Measurements from ENCODE around the gene CCDC185. TPM values are rescaled to one million over a fixed set of nuclear protein-coding genes. Genes with fewer than 3 reads are reported as not detected.
"Not testable (repeated sequence)": the region's sequence is repeated elsewhere in the genome, so short reads cannot be mapped to it uniquely, and the experiment has no call there.

CCDC185 gene
- polyA plus RNA-seq, 3 donors: not detected

DNA sequence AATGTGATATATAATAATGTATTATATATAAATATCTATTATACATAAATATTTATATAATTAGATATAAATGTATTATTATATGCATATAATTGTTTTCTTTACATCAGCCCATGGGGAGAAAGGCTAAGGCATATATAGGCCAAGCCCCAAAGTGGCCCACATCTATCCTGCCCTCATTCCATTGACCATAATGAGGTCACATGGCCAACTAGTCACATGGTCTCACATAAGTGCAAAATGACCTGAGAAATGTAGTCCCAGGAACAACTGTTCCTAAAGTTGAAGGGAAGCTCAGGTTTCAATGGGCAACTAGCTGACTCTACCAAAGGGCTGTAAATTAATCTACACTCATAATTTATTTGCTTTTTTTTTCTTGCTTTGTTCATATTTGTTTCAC lies 14.5 kb upstream of the CCDC185 start:
- no peak overlapping the region for H3K27ac ChIP-seq (ENCODE audit: low read depth, low read length)

DNA sequence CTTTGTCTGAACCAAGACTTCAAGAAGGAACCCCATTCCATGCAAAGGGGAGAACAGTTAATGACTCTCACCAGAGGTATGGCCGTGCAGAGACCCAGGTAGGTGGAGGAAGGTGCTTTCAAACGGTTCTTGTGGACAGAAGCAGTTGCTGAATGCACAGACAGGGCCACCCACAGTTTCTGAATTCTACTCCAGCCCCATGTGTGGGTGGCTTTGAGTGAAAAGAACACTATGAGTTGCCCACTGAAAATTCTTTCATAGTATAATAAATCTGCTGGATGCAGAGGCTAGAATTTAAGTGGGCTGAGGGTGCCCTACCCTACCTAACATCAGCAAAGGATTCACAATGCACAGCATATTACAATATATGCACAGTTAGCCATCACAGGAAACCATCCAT lies 7.2 kb upstream of the CCDC185 start:
- no peak overlapping the region for H3K27ac ChIP-seq (ENCODE audit: low read depth, low read length)
- WGBS, 3 donors: 66 to 77% (median 75%) methylated on average over 2 of the region's 2 CpGs

DNA sequence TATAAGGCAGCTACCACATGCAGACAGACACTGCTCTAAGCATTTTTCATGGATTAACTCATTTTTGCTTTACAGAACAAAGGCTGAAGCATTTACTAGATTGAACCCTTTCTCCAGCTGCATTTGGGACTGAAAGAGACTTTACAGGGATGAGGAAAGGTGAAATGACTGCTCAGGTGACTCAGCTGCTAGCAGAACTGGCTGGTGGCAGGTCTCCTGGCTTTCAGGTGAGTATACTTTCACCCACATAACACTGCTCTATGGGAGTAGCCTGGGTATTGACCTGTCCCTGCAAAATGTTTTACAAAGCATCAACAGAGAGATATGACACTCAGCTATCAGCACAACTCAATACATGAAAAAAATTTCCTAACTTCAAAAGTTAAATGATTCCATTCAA lies 2.6 kb upstream of the CCDC185 start:
- no peak overlapping the region for H3K27ac ChIP-seq (ENCODE audit: low read depth, low read length)

DNA sequence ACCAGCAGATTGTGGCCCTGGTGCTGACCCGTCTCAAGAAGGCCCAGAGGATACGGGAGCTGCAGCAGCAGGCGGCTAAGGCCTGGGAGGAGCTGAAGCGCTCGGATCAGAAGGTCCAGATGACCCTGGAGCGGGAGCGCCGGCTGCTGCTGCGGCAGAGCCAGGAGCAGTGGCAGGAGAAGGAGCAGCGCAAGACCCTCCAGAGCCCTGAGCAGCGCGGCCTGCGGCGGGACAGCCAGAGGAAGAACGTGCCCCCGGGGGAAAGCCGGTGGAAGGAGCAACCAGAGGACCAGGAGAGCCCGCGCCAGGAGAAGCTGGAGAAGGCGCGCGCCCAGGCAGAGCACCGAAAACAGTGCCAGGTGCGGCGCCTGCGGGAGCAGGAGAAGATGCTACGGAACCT lies 1.0 kb downstream of the CCDC185 start:
- H3K27ac ChIP-seq (ENCODE audit: low read depth, low read length): no peak overlapping the region
- 94 to 98% (median 96%) methylated on average over 27 of the region's 27 CpGs for WGBS, 3 donors

DNA sequence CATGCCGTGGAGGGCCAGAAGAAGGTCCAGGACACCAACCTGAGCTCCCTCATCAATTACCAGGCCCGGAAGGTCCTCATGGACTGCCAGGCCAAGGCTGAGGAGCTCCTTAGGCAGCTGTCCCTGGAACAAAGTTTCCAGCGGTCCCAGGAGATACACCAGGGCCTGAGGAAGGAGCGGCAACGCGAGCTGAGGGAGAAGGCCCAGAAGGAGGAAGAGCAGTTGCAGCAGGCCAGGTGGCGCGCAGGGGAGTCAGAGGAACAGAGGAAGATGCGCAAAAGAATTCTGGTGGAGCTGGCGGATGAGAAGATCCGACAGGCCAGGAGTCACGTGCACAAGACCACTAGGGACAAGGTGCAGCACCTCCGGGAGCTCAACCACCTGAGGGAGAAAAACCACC lies 1.5 kb downstream of the CCDC185 start:
- WGBS, 3 donors: 92 to 98% (median 95%) methylated on average over 13 of the region's 13 CpGs
- no peak overlapping the region for H3K27ac ChIP-seq (ENCODE audit: low read depth, low read length)

DNA sequence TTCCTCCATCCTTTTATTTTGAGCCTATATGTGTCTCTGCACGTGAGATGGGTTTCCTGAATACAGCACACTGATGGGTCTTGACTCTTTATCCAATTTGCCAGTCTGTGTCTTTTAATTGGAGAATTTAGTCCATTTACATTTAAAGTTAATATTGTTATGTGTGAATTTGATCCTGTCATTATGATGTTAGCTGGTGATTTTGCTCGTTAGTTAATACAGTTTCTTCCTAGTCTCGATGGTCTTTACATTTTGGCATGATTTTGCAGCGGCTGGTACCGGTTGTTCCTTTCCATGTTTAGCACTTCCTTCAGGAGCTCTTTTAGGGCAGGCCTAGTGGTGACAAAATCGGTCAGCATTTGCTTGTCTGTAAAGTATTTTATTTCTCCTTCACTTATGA lies 6.2 kb downstream of the CCDC185 start:
- H3K27ac ChIP-seq (ENCODE audit: low read depth, low read length): not testable (repeated sequence)
- WGBS, 3 donors: 81 to 94% (median 93%) methylated on average over 2 to 4 of the region's 6 CpGs

DNA sequence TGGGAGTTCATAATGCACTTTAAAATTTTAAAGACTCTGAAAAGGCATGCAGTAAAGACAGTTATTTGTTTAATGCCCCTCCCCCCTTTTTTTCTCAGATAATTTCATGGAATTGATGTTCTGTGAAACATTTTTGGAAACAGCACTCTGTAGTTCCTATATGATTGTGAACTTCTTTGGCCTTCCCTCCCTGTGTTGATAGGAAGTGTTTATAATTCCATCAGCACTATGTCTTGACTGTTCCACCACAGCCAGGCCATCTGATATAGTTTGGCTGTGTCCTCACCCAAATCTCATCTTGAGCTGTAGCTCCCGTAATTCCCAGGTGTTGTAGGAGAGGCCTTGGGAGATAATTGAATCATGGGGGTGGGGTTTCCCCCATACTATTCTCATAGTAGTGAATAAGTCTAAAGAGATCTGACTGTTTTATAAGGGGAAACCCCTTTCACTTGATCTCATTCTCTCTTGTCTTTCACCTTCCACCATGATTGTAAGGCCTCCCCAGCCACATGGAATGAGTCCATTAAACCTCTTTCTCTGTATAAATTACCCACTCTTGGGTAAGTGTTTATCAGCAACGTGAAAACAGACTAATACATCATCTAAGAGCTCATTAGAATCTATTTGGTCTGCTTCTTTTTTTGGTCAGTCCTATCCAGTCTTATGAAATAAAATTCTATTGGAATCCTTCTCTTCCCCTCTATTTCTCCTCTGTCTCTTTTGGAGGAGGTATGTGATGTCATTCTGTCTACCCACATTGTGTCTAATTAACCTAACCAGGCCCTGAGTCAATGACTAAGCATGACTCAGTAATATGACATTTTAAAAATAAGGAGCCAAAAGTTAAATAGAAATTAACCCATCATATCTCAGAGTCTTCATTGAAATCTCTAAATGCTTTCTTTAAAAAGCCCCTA lies 8.9 kb downstream of the CCDC185 start:
- 66 to 77% (median 69%) methylated on average over 2 of the region's 2 CpGs for WGBS, 3 donors
- H3K27ac ChIP-seq (ENCODE audit: low read depth, low read length): no peak overlapping the region

DNA sequence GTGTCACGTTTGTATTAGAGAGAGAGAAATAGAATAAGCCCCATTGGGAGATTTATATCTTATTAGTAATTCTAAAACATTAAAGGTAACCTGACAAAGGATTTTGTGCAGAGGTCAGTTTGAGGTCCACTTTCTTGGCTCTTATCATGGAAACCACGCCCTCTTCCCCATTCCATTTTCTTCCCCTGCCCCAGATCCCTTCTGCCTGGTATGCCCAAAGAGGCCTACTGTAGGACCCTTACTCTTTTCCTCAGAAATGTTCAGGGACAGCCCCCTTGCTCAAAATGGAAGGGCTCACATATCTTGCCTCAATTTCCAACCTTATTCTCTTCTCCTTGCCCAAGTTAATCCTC lies 9.6 kb downstream of the CCDC185 start:
- 67 to 81% (median 70%) methylated on average over 2 of the region's 2 CpGs for WGBS, 3 donors
- no peak overlapping the region for H3K27ac ChIP-seq (ENCODE audit: low read depth, low read length)

DNA sequence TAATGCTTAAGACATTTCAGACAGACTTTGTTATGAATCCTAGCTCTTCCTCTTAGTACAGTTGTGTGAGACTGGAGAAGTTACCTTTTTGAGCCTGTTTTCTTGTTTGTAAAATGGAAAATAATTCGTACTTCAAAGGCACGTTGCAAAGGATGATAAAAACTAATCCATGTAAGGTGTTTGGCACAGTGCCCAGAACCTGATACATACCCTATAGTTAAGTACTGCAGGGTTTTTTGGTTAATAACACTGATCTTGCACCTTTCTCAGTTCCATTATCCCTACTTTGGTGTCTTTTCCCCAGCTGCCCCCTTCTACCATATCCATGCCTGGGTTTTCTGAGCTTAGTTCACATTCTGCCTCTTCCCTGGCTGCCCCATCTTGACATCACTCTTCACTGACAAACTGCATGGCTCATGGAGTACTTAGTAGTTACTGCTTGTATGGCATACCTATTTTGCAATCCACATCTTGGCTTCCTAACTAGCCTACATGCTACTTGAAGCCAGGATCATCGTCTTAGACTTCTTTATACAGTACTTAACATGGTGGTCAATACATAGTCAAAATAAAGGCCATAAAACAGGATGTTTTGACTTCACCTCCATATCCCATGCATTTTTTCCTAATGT lies 10.1 kb downstream of the CCDC185 start:
- no peak overlapping the region for H3K27ac ChIP-seq (ENCODE audit: low read depth, low read length)
- WGBS, 3 donors: 50 to 83% (median 77%) methylated on average over 3 of the region's 3 CpGs

DNA sequence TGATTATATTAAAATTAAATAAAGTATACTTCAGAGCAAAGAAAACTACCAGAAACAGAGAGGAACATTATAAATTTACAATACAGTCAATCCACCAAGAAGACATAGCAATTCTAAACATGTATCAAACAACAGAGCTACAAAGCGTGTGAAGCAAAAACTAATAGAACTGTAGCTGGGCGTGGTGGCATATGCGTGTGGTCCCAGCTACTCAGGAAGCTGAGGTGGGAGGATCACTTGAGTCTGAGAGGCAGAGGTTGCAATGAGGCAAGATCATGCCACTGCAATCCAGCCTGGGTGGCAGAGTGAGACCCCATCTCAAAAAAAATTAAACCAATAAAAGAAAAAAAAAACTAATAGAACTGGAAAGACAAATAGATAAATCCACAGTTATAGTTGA lies 12.3 kb downstream of the CCDC185 start:
- no peak overlapping the region for H3K27ac ChIP-seq (ENCODE audit: low read depth, low read length)
- WGBS, 3 donors: 83 to 92% (median 86%) methylated on average over 3 of the region's 3 CpGs

DNA sequence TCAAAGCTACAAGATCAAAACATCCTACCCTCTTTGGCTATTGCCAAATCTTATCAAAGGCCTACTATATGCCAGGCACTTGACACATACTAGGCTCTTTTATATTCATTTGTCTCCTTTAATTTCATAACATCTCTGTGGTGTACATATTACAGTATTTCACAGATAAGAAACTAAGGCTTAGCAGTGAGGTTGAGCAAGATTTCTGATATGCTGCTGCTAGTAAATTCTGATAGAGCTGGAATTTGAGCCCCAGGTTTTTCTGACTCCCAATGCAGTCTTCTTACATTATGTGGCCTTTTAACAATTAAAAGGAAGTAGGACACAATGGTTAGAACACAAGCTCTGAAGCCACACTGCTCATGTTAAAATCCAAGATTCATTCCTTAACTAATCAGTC lies 16.8 kb downstream of the CCDC185 start:
- H3K27ac ChIP-seq (ENCODE audit: low read depth, low read length): no peak overlapping the region

DNA sequence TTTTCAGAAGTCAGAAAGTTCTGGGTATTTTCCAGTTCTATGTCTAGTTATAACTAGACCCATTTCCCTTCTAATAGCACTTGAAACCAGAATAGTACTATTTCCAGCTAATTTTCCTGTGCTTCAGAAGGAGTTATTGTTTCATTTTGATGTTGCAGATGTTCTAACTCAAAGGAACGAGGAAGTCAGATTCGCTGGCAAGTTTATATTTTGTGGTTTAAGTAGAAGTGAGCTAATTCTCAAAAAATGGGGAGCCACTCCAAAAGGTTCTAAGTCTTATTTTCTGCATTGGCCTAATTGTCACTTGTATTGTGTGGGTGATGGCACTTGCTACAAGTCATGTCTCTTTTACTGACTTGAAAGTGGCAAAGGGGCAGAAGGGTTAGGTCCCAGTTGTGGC lies 18.1 kb downstream of the CCDC185 start:
- H3K27ac ChIP-seq (ENCODE audit: low read depth, low read length): no peak overlapping the region
- WGBS, 3 donors: 33 to 76% (median 33%) methylated on average over 2 of the region's 2 CpGs

DNA sequence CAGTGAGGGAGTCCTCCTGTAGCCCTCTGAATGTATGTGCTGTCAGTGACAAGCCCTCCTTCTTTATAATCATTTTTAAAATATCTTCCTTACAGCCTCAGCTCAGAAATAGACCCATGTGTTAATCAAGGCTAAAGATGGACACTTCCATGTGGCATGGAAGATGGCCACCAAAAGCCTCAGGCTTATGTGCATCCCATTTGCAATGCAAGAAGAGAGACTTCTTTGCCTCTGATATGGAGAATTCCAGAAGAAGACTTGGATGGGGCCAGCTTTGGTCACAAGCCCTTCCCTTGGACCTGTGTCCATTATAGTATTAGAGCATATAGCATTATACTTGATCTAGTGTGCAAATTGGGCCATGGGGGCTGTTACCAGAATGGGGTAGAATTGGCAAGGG lies 18.5 kb downstream of the CCDC185 start:
- H3K27ac ChIP-seq (ENCODE audit: low read depth, low read length): no peak overlapping the region

DNA sequence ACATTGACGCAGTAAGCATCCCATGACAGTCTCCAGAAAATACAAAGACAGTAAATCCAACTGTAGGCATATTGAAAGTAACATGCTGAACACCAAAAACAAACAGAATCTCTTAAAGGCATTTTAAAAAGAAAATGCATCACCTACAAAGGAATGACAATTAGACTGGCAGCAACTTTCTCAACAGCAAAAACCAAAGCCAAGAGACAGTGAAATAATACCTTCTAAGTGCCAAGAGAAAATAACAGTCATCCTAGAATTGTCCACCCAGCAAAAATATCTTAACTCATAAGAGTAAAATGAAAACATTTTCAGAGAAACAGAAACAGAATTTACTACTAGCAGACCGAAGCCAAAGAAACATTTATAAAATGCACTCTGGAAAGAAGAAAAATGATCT lies 20.0 kb downstream of the CCDC185 start:
- WGBS, 3 donors: 77 to 93% (median 78%) methylated on average over 2 of the region's 2 CpGs

DNA sequence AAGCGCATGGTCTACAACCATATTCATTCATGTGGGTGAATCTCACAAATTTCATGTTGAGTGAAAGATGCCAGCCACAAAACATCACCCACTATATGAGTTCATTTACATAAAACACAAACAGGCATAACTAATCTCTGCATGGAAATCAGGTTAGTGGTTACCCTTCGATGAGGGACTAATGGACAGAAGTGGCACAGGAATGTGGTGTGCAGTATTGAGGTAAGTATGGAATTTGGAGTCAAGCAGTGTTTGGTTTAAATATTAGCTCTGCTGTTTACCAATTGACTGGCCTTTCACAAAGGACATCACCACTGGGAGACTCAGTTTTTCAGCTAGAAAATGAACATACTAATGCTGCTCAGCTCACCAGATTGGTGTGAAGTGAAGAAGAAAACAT lies 24.2 kb downstream of the CCDC185 start:
- H3K27ac ChIP-seq (ENCODE audit: low read depth, low read length): no peak overlapping the region
- 48 to 50% (median 50%) methylated on average over 2 of the region's 2 CpGs for WGBS, 3 donors

More for the DNA sequence above, 20.0 kb downstream of the CCDC185 start:
- H3K27ac ChIP-seq (ENCODE audit: low read depth, low read length): no peak overlapping the region

DNA sequence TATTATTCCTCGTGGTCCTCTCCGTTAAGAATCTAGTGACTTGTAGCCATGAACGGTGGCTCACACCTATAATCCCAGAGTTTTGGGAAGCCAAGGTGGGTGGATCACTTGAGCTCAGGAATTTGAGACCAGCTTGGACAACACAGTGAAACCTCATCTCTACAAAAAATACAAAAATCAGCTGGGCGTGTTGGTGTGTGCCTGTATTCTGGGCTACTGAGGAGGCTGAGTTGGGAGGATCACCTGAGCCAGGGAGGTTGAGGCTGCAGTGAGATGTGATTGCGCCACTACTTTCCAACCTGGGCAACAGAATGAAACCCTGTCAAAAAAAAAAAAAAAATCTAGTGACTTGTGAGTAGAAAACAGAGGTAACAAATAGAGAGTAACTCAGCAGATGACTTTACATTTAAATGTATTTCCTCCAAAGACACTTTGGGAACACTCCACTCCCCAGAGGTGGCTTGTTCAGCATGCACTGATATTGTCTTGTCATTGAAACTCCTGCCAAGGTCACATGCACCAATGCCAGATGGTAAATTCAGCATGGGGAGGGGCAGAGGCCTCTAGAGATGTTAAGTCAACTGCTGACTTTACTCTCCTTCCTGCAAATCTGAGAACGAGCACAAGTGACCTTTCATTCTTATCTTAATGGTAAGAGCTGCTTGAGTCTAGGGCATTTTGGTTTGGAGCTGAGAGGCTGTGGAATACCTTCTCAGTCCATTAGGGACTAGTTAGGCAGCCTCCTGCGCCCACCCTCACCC lies 24.9 kb downstream of the CCDC185 start:
- 67 to 79% (median 78%) methylated on average over 7 of the region's 7 CpGs for WGBS, 3 donors
- no peak overlapping the region for H3K27ac ChIP-seq (ENCODE audit: low read depth, low read length)

DNA sequence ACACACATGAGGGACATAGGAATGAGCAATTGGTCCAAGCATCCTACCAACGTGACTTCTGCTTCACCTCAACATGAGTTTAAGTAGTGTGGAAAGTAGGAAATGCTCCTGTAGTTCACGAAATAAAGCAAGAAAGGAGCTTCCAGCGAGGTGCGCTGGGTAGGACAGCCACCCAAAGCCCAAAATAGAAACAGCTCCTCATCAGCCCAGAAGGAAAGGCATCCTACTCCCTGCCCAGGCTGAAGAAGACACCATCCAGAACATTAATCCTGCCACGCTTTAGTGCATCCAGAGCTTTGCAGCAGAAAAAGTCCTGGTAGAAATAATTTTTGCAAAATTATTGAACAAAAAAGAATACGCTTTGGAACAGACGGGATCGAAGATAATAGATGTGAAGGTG lies 25.9 kb downstream of the CCDC185 start:
- no peak overlapping the region for H3K27ac ChIP-seq (ENCODE audit: low read depth, low read length)
- WGBS, 3 donors: 92 to 97% (median 95%) methylated on average over 8 of the region's 8 CpGs

DNA sequence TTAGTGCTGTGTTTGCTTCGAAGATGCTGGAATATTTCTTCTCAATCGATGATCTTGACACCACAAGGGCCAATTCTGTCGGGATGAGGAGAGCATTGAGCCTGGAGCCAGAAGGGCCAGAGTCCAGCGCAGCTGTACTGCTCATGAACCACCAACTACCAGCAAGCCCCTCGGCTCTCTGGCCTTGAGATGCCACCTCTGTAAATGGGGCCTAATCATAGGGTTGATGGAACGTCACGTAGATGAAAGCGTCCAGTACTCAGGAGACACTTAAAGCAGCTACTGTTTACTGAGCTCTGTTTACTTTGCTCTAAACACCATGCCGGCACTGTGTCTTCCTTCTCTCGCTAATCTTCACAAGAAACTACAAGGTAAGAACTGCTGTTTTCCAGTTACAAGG lies 26.3 kb downstream of the CCDC185 start:
- no peak overlapping the region for H3K27ac ChIP-seq (ENCODE audit: low read depth, low read length)
- 71 to 91% (median 85%) methylated on average over 10 of the region's 10 CpGs for WGBS, 3 donors

DNA sequence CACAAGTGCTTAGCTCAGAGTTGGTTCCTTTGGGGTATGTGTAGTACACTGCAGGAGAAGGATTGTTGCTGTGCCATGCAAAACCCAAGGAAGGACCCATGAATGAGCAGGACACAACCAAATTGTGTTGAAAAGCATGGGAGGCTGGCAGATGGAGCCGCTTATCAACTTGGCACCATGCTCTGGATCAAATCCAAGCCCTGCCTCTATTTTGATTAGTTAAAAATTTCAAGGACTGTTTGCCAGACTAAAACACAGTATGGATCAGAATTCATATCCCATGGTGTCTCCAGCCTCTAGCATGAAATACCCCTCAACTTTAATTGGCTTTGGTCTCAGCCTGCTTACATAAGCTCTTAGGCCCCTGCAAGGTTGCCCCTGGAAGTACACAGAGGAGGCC lies 27.8 kb downstream of the CCDC185 start:
- WGBS, 3 donors: 30 to 74% (median 64%) methylated on average over 1 of the region's 1 CpG
- no peak overlapping the region for H3K27ac ChIP-seq (ENCODE audit: low read depth, low read length)

DNA sequence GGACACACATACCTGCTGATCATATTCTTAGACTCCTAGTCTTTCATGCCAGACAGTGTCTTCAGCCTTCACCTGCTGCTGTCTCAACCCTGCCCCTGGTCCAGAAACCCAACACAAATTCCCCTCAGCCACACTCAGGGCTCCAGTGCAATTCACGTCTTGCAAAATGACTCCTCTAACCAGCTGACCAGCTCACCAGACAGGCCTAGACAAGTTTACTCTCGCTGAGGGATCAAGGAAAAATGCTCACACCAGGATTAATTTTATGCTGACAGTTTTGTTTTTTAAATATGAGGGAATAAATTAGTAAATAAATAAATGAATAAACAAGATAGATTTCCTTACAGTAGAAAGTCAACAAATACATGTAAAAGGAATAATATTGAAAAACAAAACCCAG lies 28.5 kb downstream of the CCDC185 start:
- 15 to 38% (median 32%) methylated on average over 2 of the region's 2 CpGs for whole genome bisulfite sequencing, 3 donors
- no peak overlapping the region for H3K27ac ChIP-seq (ENCODE audit: low read depth, low read length)

All from adipose tissue (tissue), 3 donors.